HepG2 (cell line): ENCODE data around the gene HIPK2. TPM values are rescaled to one million over a fixed set of nuclear protein-coding genes. Genes with fewer than 3 reads are reported as not detected.
A peak's percentile ranks its signal among the peaks of the same experiment; 100 is the strongest.

ENCODE experiments used
- ASH2L ChIP-seq: fragments of 300-600, 200-600 bp; sonication (generic); IDR thresholded peaks from 2 replicates; pipeline ENCODE4 v1.7.0; 2017; ENCODE audit warnings: low read depth, mild to moderate bottlenecking, moderate library complexity, mixed read lengths, low read length; ENCODE audit not compliant: insufficient read length
- EHMT2 ChIP-seq: fragments of 200-600 bp; sonication (generic); IDR thresholded peaks from 2 replicates; pipeline ENCODE4 v1.7.0; 2017; ENCODE audit warnings: antibody characterized with exemption, low read depth, low read length, borderline replicate concordance
- EP300 ChIP-seq, 3 experiments: sonication (generic) in 1 of 3; formaldehyde crosslinking in 1 of 3; IDR thresholded peaks; 2 replicates each; pipeline versions ENCODE4 v1.5.1 to v1.6.1; 2011 to 2020; ENCODE audit warnings: low read depth in 2 of 3, low read length in 2 of 3, borderline replicate concordance in 1 of 3, improper control_type of control experiment in 1 of 3, mild to moderate bottlenecking in 1 of 3, missing genetic modification reagents in 1 of 3, moderate library complexity in 1 of 3
- FOXA3 ChIP-seq: IDR thresholded peaks from 2 replicates; pipeline ENCODE4 v1.6.1; 2016; ENCODE audit warnings: missing genetic modification reagents, missing compliant biosample characterization
- JUND ChIP-seq: sonication (generic); formaldehyde crosslinking; IDR thresholded peaks from 2 replicates; pipeline ENCODE4 v1.8.0; 2022; ENCODE audit warnings: mild to moderate bottlenecking, missing genetic modification reagents
- NFE2L2 ChIP-seq: fragments of 150-350 bp; IDR thresholded peaks from 2 replicates; pipeline ENCODE4 v1.6.1; 2014; ENCODE audit warnings: low read length
- RNF219 ChIP-seq: sonication (generic); formaldehyde crosslinking; IDR thresholded peaks from 2 replicates; pipeline ENCODE4 v1.5.0; 2020; ENCODE audit warnings: mild to moderate bottlenecking, missing genetic modification reagents
- SOX6 ChIP-seq, 2 experiments: fragments of 450-650 bp in 1 of 2; sonication (generic) in 1 of 2; formaldehyde crosslinking in 1 of 2; IDR thresholded peaks; 2 replicates each; pipeline versions ENCODE4 v1.4.0 to v1.6.1; 2017 to 2020; ENCODE audit warnings: antibody characterized with exemption in 1 of 2, mild to moderate bottlenecking in 1 of 2, missing genetic modification reagents in 1 of 2
- ZNF546 ChIP-seq: sonication (generic); formaldehyde crosslinking; conservative IDR thresholded peaks from 2 replicates; pipeline ENCODE4 v1.8.1; 2023; ENCODE audit warnings: mild to moderate bottlenecking, missing genetic modification reagents
- ZNF569 ChIP-seq: sonication (generic); formaldehyde crosslinking; IDR thresholded peaks from 2 replicates; pipeline ENCODE4 v1.5.0; 2020; ENCODE audit warnings: mild to moderate bottlenecking, missing genetic modification reagents, moderate library complexity, borderline replicate concordance
- ZNF710 ChIP-seq: sonication (generic); formaldehyde crosslinking; IDR thresholded peaks from 2 replicates; pipeline ENCODE4 v1.5.0; 2020; ENCODE audit warnings: mild to moderate bottlenecking, missing genetic modification reagents, borderline replicate concordance
- polyA plus RNA-seq, 8 experiments: library from polyadenylated mRNA; depleted of rRNA in 3 of 8; stranded (reverse) in 7 of 8; unstranded in 1 of 8; fragments of >200 nt; fragmentation: Illumina TruSeq in 4 of 8; extraction: Trizol in 4 of 8; gene quantifications; 2 replicates each; pipeline versions ENCODE4 v1.2.1 to v1.2.3, GENCODE V29; 2011 to 2016; ENCODE audit warnings: low read depth in 4 of 8, missing spikeins in 1 of 8, mixed read lengths in 1 of 8; ENCODE audit not compliant: insufficient read depth in 1 of 8
- total RNA-seq, 5 experiments: library from RNA; depleted of rRNA; stranded (reverse); fragments of >200 nt; fragmentation: Illumina TruSeq; extraction: Trizol; gene quantifications; 2 replicates each; pipeline ENCODE4 v1.2.3, GENCODE V29; 2016; ENCODE audit warnings: low read depth in 1 of 5
- TF ChIP-seq, protein P1 (sequence below): sonication (generic); formaldehyde crosslinking; IDR thresholded peaks from 2 replicates; pipeline ENCODE4 v1.4.0; 2020; ENCODE audit warnings: missing genetic modification reagents, borderline replicate concordance
- TF ChIP-seq, protein P2 (sequence below): fragments of 450-650 bp; IDR thresholded peaks from 2 replicates; pipeline ENCODE4 v1.6.1; 2016
- TF ChIP-seq, protein P3 (sequence below): sonication (generic); IDR thresholded peaks from 2 replicates; pipeline ENCODE4 v1.6.1; 2016; ENCODE audit warnings: low read depth, borderline replicate concordance

Gene HIPK2
- total and polyA plus RNA-seq, 2 of the 13 experiments (the other 11 are each of a cell fraction or from before 2014, with no cell fraction given): 14.4 to 20.2 TPM

DNA sequence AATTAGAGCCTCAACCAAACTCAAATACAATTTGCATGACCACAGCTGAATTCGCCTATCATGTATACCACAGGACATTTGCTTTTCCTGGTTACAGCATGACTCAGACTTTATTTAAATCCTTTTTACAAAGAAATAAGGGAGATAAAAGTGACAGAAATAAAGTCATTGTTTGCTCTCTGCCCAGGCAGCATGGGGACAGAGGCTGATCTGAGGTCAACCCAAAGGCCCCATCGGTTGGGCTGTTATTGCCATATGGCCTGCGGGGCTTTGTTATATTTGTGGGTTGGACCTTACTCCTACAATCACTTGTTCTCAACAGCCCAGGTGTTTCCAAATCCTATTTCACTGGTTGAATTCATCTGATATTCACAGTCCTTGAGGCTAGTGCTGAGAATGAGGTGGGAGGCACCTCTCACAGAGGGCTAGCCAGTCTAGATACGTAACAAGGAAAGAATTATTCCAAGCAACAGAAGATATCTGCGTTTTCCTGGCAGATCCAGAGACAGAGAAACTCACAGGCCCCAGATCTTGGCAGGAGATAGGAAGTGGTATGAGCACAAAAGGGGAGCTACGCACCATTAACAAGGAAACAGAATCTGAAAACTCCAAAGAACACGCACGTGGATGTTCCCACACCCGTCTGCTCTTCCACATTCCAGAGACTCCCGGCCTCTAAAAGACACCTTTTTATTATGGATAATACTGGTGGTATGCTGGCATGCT, 117.3 kb downstream of the HIPK2 start (continued):
- TF ChIP-seq, protein P1, sequence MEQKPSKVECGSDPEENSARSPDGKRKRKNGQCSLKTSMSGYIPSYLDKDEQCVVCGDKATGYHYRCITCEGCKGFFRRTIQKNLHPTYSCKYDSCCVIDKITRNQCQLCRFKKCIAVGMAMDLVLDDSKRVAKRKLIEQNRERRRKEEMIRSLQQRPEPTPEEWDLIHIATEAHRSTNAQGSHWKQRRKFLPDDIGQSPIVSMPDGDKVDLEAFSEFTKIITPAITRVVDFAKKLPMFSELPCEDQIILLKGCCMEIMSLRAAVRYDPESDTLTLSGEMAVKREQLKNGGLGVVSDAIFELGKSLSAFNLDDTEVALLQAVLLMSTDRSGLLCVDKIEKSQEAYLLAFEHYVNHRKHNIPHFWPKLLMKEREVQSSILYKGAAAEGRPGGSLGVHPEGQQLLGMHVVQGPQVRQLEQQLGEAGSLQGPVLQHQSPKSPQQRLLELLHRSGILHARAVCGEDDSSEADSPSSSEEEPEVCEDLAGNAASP (CRISPR knock-in tag): peak; percentile 91
- no peak for TF ChIP-seq SOX6 (IDR thresholded peaks at IDR 0.05)
- TF ChIP-seq SOX6 (CRISPR knock-in tag; IDR thresholded peaks at IDR 0.05): peak; percentile 93
- TF ChIP-seq, protein P2, sequence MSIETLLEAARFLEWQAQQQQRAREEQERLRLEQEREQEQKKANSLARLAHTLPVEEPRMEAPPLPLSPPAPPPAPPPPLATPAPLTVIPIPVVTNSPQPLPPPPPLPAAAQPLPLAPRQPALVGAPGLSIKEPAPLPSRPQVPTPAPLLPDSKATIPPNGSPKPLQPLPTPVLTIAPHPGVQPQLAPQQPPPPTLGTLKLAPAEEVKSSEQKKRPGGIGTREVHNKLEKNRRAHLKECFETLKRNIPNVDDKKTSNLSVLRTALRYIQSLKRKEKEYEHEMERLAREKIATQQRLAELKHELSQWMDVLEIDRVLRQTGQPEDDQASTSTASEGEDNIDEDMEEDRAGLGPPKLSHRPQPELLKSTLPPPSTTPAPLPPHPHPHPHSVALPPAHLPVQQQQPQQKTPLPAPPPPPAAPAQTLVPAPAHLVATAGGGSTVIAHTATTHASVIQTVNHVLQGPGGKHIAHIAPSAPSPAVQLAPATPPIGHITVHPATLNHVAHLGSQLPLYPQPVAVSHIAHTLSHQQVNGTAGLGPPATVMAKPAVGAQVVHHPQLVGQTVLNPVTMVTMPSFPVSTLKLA: no peak
- TF ChIP-seq NFE2L2: 0 out of 2 replicates have a peak, but pooled peaks have one; percentile 27
- TF ChIP-seq RNF219 (CRISPR knock-in tag): no peak
- TF ChIP-seq JUND: peak; percentile 54; the same call in 1 of the 2 replicates
- peak; percentile 62 for TF ChIP-seq EHMT2
- TF ChIP-seq ZNF569: no peak
- peak in 1 of 2 experiments; percentile 77; a peak in 2 of 4 replicates for TF ChIP-seq EP300 (IDR thresholded peaks at IDR 0.05; ENCODE audit: low read depth in 2 of 2, low read length in 2 of 2)
- peak; percentile 71; the same call in 1 of the 2 replicates for TF ChIP-seq EP300 (CRISPR knock-in tag; IDR thresholded peaks at IDR 0.05; ENCODE audit: borderline replicate concordance)
- peak; percentile 52; the same call in 1 of the 2 replicates for TF ChIP-seq ZNF710 (CRISPR knock-in tag)
- peak; percentile 50 for TF ChIP-seq ASH2L
- peak; percentile 67 for TF ChIP-seq FOXA3 (CRISPR knock-in tag)
- TF ChIP-seq, protein P3, sequence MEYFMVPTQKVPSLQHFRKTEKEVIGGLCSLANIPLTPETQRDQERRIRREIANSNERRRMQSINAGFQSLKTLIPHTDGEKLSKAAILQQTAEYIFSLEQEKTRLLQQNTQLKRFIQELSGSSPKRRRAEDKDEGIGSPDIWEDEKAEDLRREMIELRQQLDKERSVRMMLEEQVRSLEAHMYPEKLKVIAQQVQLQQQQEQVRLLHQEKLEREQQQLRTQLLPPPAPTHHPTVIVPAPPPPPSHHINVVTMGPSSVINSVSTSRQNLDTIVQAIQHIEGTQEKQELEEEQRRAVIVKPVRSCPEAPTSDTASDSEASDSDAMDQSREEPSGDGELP: peak; percentile 76; the same call in 1 of the 2 replicates
- no peak for TF ChIP-seq ZNF546 (CRISPR knock-in tag)
